22Rv1 (cell line): ENCODE data around the gene BLVRA.

Experiments used
- H3K27ac ChIP-seq: fragments of 450-650 bp; 2 replicates; pipeline ENCODE4 v1.5.1; 2017
- ZFX ChIP-seq: fragments of 450-650 bp; IDR thresholded peaks from 2 replicates; pipeline ENCODE4 v1.6.1; 2017; ENCODE audit warnings: antibody characterized with exemption, borderline replicate concordance
- TF ChIP-seq, protein P1 (sequence below): fragments of 450-650 bp; IDR thresholded peaks from 2 replicates; pipeline ENCODE4 v1.5.1; 2017; ENCODE audit warnings: mild to moderate bottlenecking

Gene BLVRA

DNA sequence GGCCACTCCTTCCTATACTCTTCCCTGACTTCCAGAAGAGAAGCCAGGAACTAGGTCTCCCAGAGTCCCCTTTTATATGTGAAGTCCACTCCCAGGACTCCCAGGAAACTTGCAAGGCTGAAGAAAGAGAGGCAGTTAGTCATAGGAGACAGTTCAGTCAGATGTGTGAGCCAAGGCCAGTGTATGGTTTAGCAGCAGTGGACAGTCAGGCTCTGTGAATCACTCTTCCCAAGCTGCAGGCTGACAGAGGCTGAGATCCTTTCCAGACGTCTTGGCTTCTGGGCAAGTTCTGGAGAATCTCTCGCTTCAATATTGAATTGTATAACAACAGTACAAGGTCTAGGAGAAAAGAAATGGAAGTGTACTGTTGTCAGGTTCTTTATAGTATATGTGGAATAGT, 26.9 kb downstream of the BLVRA start:
- TF ChIP-seq, protein P1, sequence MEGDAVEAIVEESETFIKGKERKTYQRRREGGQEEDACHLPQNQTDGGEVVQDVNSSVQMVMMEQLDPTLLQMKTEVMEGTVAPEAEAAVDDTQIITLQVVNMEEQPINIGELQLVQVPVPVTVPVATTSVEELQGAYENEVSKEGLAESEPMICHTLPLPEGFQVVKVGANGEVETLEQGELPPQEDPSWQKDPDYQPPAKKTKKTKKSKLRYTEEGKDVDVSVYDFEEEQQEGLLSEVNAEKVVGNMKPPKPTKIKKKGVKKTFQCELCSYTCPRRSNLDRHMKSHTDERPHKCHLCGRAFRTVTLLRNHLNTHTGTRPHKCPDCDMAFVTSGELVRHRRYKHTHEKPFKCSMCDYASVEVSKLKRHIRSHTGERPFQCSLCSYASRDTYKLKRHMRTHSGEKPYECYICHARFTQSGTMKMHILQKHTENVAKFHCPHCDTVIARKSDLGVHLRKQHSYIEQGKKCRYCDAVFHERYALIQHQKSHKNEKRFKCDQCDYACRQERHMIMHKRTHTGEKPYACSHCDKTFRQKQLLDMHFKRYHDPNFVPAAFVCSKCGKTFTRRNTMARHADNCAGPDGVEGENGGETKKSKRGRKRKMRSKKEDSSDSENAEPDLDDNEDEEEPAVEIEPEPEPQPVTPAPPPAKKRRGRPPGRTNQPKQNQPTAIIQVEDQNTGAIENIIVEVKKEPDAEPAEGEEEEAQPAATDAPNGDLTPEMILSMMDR = no peak
- no peak for TF ChIP-seq ZFX
- no peak overlapping the region for H3K27ac ChIP-seq

DNA sequence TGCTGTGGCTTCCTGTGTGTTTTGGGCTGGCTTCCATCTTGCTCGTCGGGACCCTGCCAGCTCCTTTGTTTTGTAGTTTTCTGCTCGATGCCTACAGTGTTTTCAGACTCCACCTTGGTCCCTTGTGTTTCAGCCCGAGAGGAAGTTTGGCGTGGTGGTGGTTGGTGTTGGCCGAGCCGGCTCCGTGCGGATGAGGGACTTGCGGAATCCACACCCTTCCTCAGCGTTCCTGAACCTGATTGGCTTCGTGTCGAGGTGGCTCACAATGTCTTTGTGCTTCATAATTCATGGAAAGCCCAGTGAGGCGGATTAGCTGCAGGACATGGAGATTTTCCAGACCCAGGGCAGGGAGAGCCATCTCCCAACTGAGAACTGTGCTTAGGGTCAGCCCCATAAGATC, 29.3 kb downstream of the BLVRA start:
- TF ChIP-seq, protein P1 = no peak
- no peak for TF ChIP-seq ZFX
- no peak overlapping the region for H3K27ac ChIP-seq

DNA sequence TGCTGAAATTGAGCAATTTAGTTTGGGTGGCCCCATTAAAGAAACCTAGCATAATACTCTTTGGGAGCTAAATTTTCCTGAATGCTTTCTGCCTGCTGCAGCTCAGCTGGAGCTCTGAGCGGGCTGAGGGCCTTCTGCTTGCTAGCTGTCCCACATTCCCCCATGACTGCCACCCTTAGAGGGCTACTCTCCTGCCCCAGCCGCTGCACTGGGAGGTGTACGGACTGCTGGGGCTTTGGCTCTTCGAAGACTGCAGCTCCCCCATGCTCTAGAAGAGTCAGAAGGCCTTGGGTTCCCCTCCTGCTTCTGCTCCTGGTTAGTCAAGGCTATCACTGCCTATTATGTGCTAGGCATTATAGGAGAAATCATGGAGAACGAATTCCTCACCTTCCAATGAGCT, 31.5 kb downstream of the BLVRA start:
- TF ChIP-seq, protein P1 = no peak
- no peak for TF ChIP-seq ZFX

DNA sequence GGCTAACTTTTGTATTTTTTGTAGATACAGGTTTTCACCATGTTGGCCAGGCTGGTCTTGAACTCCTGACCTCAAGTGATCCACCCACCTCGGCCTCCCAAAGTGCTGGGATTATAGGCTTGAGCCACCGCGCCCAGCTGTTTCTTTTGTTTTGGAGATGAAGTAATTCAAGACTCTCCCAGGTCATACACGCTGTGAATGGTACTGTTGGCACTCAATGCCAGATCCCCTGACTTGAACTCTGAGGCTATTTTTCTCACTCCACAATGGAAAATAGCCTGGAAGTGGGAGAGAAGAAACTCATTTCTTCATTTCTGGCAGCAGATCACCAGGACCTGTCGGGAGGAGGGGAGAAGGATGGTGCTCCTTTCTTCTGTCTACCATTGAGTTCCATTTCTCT, 32.4 kb downstream of the BLVRA start:
- no peak overlapping the region for H3K27ac ChIP-seq
- TF ChIP-seq, protein P1 = no peak
- TF ChIP-seq ZFX = no peak

More for the DNA sequence above, 31.5 kb downstream of the BLVRA start:
- H3K27ac ChIP-seq = no peak overlapping the region

DNA sequence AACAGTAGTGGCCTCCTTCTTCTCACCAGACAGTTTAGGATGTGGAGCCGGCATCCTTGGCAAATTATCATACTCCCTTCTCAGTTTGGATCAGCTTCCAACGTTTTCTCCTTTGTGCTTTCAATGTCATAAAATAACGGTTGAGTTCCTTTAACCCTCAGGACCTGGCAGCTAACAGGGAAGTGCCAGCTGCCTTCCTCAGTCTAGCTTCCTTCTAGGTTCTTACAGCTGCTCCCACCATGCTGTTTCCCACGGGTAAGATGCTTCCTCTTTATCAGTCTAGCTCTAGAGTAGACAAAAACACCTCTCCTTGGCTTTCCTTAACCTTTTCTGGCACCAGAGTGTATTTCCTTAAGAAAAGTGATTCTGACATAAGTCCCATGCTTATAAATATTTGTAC, 33.2 kb downstream of the BLVRA start:
- H3K27ac ChIP-seq = no peak overlapping the region
- TF ChIP-seq, protein P1 = no peak
- TF ChIP-seq ZFX = no peak

DNA sequence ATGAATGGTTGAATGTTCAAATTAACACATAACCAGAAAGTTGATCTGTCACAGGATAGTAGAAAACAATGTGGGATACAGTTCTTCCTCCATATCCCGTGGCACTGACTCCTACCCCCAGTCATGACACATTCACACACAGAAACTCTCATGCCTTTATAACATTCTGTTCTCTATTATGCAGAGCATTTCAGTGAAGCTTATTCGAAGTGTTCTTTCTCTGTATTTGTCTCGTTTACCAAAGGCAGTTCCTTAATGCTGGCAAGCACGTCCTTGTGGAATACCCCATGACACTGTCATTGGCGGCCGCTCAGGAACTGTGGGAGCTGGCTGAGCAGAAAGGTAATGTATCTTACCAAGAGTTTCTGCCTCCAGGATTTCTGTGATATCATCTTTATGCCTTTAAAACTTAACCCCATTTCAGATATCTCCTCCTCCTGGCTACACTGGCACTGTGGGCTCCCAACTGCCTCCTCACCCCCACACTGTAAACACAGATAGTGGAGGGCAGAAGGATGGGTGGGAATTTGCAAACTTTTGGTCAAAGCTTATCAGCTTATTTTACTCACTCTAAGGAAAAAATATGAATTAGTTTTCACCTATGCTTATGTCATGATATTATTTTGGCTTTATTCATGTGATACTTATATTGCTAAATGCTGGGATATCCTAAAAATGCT, 34.1 kb downstream of the BLVRA start:
- no peak overlapping the region for H3K27ac ChIP-seq
- no peak for TF ChIP-seq ZFX
- TF ChIP-seq, protein P1 = no peak

DNA sequence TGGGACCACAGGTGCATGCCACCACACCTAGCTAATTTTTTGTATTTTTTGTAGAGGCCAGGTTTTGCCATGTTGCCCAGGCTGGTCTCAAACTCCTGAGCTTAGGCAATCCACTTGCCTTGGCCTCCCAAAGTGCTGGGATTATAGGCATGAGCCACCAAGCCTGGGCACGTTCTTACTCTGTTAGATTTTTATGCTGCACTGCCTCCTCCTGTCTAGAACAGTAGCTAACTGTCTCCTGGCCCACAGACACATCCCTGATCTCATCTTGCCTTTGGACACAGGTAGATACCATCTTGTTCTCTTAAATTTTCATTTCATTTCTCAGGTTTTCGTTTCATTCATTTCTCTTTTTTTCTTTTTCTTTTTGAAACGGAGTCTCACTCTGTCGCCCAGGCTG, 41.1 kb downstream of the BLVRA start:
- no peak overlapping the region for H3K27ac ChIP-seq
- TF ChIP-seq ZFX = no peak
- TF ChIP-seq, protein P1 = peak; percentile 23
